ENCODE data around the gene SATB2.

Gene SATB2

DNA sequence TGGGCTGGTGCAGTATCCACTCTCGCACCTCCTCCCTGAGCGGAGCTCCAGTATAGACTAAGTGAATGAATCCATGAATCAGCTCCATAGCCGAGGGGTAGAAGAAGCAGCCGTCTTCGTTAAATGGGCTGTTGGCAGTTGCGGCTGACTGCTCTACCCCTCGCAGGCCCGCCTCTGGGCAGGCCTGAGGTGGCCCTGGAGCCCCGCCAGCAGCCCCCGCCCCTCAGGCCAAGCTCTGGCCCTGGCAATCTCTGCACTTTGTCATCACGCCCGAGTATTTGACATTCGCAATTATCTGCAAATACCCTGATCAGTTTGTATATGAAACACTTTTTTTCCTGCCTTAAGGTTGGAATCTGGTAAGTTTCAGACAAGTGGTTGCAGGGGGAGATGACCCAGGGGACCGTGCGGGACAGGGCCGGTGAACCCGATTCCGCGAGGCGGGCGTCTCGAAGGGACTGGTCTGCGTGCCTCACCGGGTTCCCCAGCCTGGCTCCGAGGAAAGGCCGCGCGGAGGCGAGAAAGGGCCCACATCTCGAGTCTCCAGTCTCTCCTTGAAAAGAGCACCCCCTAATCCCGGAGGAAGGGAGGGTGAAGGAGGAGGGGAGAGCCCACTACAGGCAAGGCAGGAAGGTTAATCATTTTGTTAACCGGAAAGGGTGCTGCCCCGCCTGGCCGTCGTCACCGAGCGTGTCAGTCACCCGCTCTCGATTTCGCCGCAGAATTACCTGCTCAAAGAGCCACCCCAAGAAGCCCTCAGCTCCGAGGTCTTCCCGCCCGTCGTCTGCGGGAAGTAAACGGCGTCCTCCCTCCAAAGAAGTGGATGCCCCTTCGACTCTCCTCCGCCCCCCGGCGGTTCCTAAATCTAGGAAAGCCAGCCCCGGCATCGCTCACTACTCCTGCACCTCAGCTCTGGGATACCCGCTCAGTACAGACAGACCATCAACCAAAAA lies 11.1 kb upstream of the SATB2 start:
- no peak overlapping the region for H3K4me2 ChIP-seq (ENCODE audit: low read length)

GRCh38 chr2:199467066-199467822 lies 9.5 kb upstream of the SATB2 start:
- H3K9me2 ChIP-seq (replicated peaks; ENCODE audit: control insufficient read depth, low read length) = no peaks in the 10 kb centered on the region
- no peaks in the 10 kb centered on the region for H3F3A ChIP-seq (ENCODE audit: control insufficient read depth, insufficient read depth)
- no peaks in the 10 kb centered on the region for H3K9me3 ChIP-seq (ENCODE audit: control insufficient read depth, insufficient read depth, low read length)
- H3K27me3 ChIP-seq (ENCODE audit: control insufficient read depth, low read length) = peaks cover 23% of the 10 kb centered on the region
- H3K4me1 ChIP-seq (ENCODE audit: control insufficient read depth, low read length) = no peaks in the 10 kb centered on the region
- H3K4me2 ChIP-seq (ENCODE audit: low read length) = no peak overlapping the region
- H3K27ac ChIP-seq (ENCODE audit: low read depth, low read length) = no peak overlapping the region
- no peak for TF ChIP-seq EZH2phosphoT487 (IDR thresholded peaks at IDR 0.05; ENCODE audit: borderline replicate concordance, low read length)
- no peak for TF ChIP-seq CTCF (IDR thresholded peaks at IDR 0.05; ENCODE audit: low read depth, low read length, poor library complexity, severe bottlenecking)
- no peak overlapping the region for H3K4me3 ChIP-seq (ENCODE audit: low read length)
- H3K79me2 ChIP-seq (ENCODE audit: control insufficient read depth, low read length) = no peaks in the 10 kb centered on the region
- H4K20me1 ChIP-seq (ENCODE audit: control insufficient read depth, insufficient read depth, low read depth, low read length) = no peaks in the 10 kb centered on the region
- H3K36me3 ChIP-seq (ENCODE audit: control insufficient read depth, low read length) = no peaks in the 10 kb centered on the region

More for the DNA sequence above, 11.1 kb upstream of the SATB2 start:
- Histone ChIP-seq H3K9me2 (replicated peaks; ENCODE audit: control insufficient read depth, low read length) (no peaks in the 10 kb centered on the region), H4K20me1 (ENCODE audit: control insufficient read depth, insufficient read depth, low read depth, low read length) (no peaks in the 10 kb centered on the region), H3F3A (ENCODE audit: control insufficient read depth, insufficient read depth) (no peaks in the 10 kb centered on the region), H3K27me3 (ENCODE audit: control insufficient read depth, low read length) (peaks cover 25% of the 10 kb centered on the region), H3K9me3 (ENCODE audit: control insufficient read depth, insufficient read depth, low read length) (no peaks in the 10 kb centered on the region), H3K4me3 (ENCODE audit: low read length) (no peak overlapping the region), H3K79me2 (ENCODE audit: control insufficient read depth, low read length) (no peaks in the 10 kb centered on the region), H3K4me1 (ENCODE audit: control insufficient read depth, low read length) (no peaks in the 10 kb centered on the region), H3K27ac (ENCODE audit: low read depth, low read length) (no peak overlapping the region), H3K36me3 (ENCODE audit: control insufficient read depth, low read length) (no peaks in the 10 kb centered on the region)
- TF ChIP-seq EZH2phosphoT487 (IDR thresholded peaks at IDR 0.05; ENCODE audit: borderline replicate concordance, low read length) (no peak), CTCF (IDR thresholded peaks at IDR 0.05; ENCODE audit: low read depth, low read length, poor library complexity, severe bottlenecking) (no peak)

- Histone ChIP-seq H3K4me3 (ENCODE audit: low read length) (no peak overlapping the region), H3K9me3 (ENCODE audit: control insufficient read depth, insufficient read depth, low read length) (no peaks in the 10 kb centered on the region), H3K9me2 (replicated peaks; ENCODE audit: control insufficient read depth, low read length) (no peaks in the 10 kb centered on the region), H3K79me2 (ENCODE audit: control insufficient read depth, low read length) (no peaks in the 10 kb centered on the region), H3K36me3 (ENCODE audit: control insufficient read depth, low read length) (no peaks in the 10 kb centered on the region), H3K27ac (ENCODE audit: low read depth, low read length) (no peak overlapping the region), H3K27me3 (ENCODE audit: control insufficient read depth, low read length) (peaks cover 23% of the 10 kb centered on the region), H3F3A (ENCODE audit: control insufficient read depth, insufficient read depth) (no peaks in the 10 kb centered on the region), H3K4me1 (ENCODE audit: control insufficient read depth, low read length) (no peaks in the 10 kb centered on the region), H4K20me1 (ENCODE audit: control insufficient read depth, insufficient read depth, low read depth, low read length) (no peaks in the 10 kb centered on the region), H3K4me2 (ENCODE audit: low read length) (no peak overlapping the region)
- TF ChIP-seq EZH2phosphoT487 (IDR thresholded peaks at IDR 0.05; ENCODE audit: borderline replicate concordance, low read length) = no peak
- TF ChIP-seq CTCF (IDR thresholded peaks at IDR 0.05; ENCODE audit: low read depth, low read length, poor library complexity, severe bottlenecking) = no peak
Measured at GRCh38 chr2:199466692-199467065, 8.9 kb upstream of the SATB2 start.
